ENCODE data around the gene ST3GAL2. TPM values are rescaled to one million over a fixed set of nuclear protein-coding genes. Genes with fewer than 3 reads are reported as not detected.
"Not testable (repeated sequence)": the region's sequence is repeated elsewhere in the genome, so short reads cannot be mapped to it uniquely, and the experiment has no call there.

The ST3GAL2 gene
- total RNA-seq, 2 donors from 2014 or later: 56.4 to 57.8 TPM

DNA sequence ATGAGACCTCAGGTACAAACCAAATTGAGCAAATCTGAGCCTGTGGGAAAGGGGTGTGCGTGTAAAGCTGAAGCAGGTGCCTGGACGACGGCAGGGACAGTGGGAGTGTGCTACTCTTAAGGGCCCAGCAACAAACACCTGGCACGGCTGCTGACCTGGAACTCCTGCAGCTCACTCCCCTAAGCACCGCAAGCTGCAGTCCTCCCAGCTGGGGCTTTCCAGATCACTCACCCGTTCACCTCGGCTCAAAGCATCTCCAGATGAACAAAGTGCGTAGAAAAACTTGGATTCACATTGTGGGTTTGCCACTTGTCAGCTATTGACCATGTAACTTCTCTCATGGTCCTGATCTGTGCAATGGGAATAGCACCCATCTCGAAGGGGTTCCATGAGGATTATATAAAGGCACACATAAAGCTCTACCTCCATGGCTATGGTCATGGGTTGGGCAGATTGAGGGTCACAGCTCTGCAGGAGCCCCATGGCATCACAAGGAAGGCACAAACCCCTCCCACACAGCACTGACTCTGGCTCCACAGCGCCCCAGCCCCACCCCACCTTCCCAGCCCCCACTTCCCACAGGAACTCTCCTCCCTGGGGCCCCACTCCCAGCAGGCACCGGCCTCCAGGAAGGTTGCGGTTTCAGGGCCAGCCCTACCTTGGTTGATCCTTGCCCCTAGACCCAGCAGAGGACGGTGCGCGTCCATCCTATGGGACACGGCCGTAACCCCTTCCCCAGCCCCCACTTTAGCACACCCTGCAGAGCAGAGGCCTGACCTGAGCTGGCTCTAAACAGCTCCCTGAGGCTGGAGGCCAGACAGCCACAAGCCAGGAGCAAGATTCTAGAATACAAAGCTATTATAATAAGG lies 21.9 kb downstream of the ST3GAL2 start:
- TF ChIP-seq, protein P1, sequence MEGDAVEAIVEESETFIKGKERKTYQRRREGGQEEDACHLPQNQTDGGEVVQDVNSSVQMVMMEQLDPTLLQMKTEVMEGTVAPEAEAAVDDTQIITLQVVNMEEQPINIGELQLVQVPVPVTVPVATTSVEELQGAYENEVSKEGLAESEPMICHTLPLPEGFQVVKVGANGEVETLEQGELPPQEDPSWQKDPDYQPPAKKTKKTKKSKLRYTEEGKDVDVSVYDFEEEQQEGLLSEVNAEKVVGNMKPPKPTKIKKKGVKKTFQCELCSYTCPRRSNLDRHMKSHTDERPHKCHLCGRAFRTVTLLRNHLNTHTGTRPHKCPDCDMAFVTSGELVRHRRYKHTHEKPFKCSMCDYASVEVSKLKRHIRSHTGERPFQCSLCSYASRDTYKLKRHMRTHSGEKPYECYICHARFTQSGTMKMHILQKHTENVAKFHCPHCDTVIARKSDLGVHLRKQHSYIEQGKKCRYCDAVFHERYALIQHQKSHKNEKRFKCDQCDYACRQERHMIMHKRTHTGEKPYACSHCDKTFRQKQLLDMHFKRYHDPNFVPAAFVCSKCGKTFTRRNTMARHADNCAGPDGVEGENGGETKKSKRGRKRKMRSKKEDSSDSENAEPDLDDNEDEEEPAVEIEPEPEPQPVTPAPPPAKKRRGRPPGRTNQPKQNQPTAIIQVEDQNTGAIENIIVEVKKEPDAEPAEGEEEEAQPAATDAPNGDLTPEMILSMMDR (conservative IDR thresholded peaks at IDR 0.05): no peak
- Mint-ChIP-seq H3K27ac (peak overlapping the region; percentile 23), H3K36me3 (ENCODE audit: low read depth) (peaks cover 16% of the 10 kb centered on the region), H3K4me3 (no peak overlapping the region), H3K4me1 (peaks cover 69% of the 10 kb centered on the region), H3K9me3 (no peaks in the 10 kb centered on the region), H3K27me3 (ENCODE audit: insufficient read depth) (no peaks in the 10 kb centered on the region)
- Histone ChIP-seq H3K9me3 (ENCODE audit: control insufficient read depth, low read length) (no peaks in the 10 kb centered on the region), H3K4me3 (ENCODE audit: low read length) (no peak overlapping the region), H3K4me1 (ENCODE audit: control insufficient read depth, insufficient read depth, low read length) (peaks cover 47% of the 10 kb centered on the region), H3K36me3 (ENCODE audit: control insufficient read depth, insufficient read depth, low read length) (peaks cover 40% of the 10 kb centered on the region), H3K27me3 (ENCODE audit: control insufficient read depth, insufficient read depth, low read length, poor library complexity, severe bottlenecking) (no peaks in the 10 kb centered on the region), H3K9ac (ENCODE audit: extremely low read depth, low read length, poor library complexity, severe bottlenecking) (no peak overlapping the region), H3K27ac (ENCODE audit: low read depth, low read length) (no peak overlapping the region)
- WGBS, 2 experiments (ENCODE audit: insufficient coverage in 1 of 2, insufficient read length in 1 of 2): 95 to 96% methylated on average over 9 to 17 of the region's 17 CpGs
- DNase-seq: no peak

DNA sequence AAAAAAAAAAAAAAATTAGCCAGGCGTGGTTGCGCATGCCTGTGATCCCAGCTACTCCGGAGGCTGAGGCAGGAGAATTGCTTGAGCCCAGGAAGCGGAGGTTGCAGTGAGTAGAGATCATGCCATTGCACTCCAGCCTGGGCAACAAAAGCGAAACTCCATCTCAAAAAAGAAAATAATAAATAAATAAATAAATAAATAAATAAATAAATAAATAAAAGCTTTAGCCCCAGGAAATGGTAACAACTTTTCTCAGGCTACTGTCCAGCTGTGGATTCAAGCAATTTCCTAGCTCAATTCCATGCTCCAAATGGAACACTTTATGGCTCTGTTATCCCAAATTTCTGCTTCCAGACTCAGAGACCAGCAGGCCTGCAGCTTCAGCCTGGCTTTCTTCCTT lies 25.3 kb downstream of the ST3GAL2 start:
- H3K9me3 Mint-ChIP-seq; H3K4me3 Mint-ChIP-seq; H3K9ac ChIP-seq (ENCODE audit: extremely low read depth, low read length, poor library complexity, severe bottlenecking); H3K27ac Mint-ChIP-seq; H3K27ac ChIP-seq (ENCODE audit: low read depth, low read length); H3K4me3 ChIP-seq (ENCODE audit: low read length); H3K9me3 ChIP-seq (ENCODE audit: control insufficient read depth, low read length); H3K27me3 ChIP-seq (ENCODE audit: control insufficient read depth, insufficient read depth, low read length, poor library complexity, severe bottlenecking); DNase-seq; H3K27me3 Mint-ChIP-seq (ENCODE audit: insufficient read depth): not testable (repeated sequence)
- peaks cover 25% of the 10 kb centered on the region for H3K36me3 Mint-ChIP-seq (ENCODE audit: low read depth)
- H3K36me3 ChIP-seq (ENCODE audit: control insufficient read depth, insufficient read depth, low read length): peaks cover 33% of the 10 kb centered on the region
- peaks cover 18% of the 10 kb centered on the region for H3K4me1 ChIP-seq (ENCODE audit: control insufficient read depth, insufficient read depth, low read length)
- H3K4me1 Mint-ChIP-seq: peaks cover 39% of the 10 kb centered on the region
- 99 to 100% methylated on average over 3 to 4 of the region's 5 CpGs for WGBS, 2 experiments (ENCODE audit: insufficient coverage in 1 of 2, insufficient read length in 1 of 2)

DNA sequence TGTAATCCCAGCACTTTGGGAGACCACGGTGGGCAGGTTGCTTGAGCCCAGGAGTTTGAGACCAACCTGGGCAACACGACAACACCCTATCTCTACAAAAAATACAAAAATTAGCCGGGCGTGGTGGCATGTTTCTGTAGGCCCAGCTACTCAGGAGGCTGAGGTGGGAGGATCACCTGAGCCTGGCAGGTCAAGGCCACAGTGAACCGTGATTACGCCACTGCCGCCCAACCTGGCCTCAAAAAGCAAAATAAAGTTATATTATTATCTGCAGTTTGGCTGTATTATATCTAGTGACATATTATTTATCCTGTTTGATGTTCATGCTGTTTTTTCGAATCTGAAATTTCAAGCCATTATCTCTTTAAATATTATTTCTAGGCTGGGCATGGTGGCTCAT lies 26.5 kb downstream of the ST3GAL2 start:
- Mint-ChIP-seq H3K27ac (no peak overlapping the region), H3K4me3 (no peak overlapping the region), H3K36me3 (ENCODE audit: low read depth) (peaks cover 25% of the 10 kb centered on the region), H3K27me3 (ENCODE audit: insufficient read depth) (no peaks in the 10 kb centered on the region), H3K4me1 (peaks cover 40% of the 10 kb centered on the region), H3K9me3 (no peaks in the 10 kb centered on the region)
- TF ChIP-seq, protein P1 (conservative IDR thresholded peaks at IDR 0.05): no peak
- no peak overlapping the region for H3K4me3 ChIP-seq (ENCODE audit: low read length)
- no peaks in the 10 kb centered on the region for H3K9me3 ChIP-seq (ENCODE audit: control insufficient read depth, low read length)
- no peak overlapping the region for H3K27ac ChIP-seq (ENCODE audit: low read depth, low read length)
- H3K9ac ChIP-seq (ENCODE audit: extremely low read depth, low read length, poor library complexity, severe bottlenecking): no peak overlapping the region
- H3K36me3 ChIP-seq (ENCODE audit: control insufficient read depth, insufficient read depth, low read length): peaks cover 26% of the 10 kb centered on the region
- 92 to 100% methylated on average over 1 to 8 of the region's 8 CpGs for WGBS, 2 experiments (ENCODE audit: insufficient coverage in 1 of 2, insufficient read length in 1 of 2)
- H3K27me3 ChIP-seq (ENCODE audit: control insufficient read depth, insufficient read depth, low read length, poor library complexity, severe bottlenecking): no peaks in the 10 kb centered on the region
- H3K4me1 ChIP-seq (ENCODE audit: control insufficient read depth, insufficient read depth, low read length): peaks cover 18% of the 10 kb centered on the region
- DNase-seq: no peak
